HG02840 (cell line): ENCODE results near the gene UGT2A2.
"Not testable (repeated sequence)": the region's sequence is repeated elsewhere in the genome, so short reads cannot be mapped to it uniquely, and the experiment has no call there.

Source experiments
- ATAC-seq: cut with Tn5 transposase; IDR thresholded peaks from one replicate; pipeline ENCODE4 v1.9.1; 2021; ENCODE audit warnings: mild to moderate bottlenecking, moderate library complexity, moderate number of reproducible peaks; ENCODE audit not compliant: unreplicated experiment, low FRiP score

Gene UGT2A2

DNA sequence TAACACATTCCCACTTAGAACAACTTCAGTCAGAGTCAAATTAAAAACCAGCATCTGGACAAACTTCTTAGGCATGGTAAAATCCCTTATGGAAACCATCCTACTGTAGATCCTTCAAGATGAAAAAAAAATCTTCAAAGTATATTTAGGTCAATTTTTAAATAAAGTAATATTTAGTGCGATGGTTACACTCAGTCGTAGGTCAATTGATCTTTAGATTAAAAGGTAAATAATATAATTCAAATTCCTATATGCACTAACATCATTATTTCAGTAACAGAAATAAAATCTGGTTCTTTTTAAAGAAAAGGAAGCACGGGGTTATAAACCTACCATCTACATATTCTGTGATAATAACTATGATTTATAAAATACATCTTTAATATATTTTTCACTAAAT lies at the start of gene UGT2A2:
Gene UGT2A2, minus strand, starts transcription at position 101 of the 400 bp plus-strand sequence. Its CDS starts 2 bp downstream, at position 99.
- no peak for ATAC-seq

DNA sequence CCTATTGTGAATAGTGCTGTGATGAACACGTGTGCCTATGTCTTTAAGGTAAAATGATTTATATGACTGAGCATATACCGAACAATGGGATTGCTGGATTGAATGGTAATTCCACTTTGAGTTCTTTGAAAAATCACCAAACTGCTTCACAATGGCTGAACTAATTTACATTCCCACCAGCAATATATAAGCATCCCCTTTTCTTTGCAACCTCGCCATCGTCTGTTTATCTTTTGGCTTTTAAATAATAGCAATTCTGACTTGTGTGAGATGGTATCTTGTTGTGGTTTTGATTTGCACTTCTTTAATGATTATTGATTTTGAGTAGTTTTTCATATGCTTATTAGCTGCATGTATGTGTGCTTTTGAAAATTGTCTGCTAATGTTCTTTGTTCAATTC lies 45.4 kb upstream of the UGT2A2 start:
- no peak for ATAC-seq

DNA sequence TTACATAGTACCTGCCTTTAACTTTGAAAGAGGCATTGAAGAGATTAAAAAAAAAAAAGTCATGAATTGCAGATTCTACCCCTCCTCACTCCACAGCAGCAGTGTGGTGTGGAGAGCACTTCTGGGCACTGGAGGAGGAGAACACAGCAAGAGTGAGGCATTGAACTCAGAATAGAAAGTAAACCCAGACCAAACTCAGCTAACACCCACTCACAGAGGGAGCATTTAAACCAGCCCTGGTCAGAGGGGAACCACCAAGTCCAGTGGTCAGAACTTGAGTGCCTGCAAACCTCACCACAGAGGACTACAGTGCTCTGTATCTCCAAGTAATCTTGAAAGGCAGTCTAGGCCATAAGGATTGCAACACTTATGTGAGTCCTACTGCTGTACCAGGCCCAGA lies 29.2 kb upstream of the UGT2A2 start:
- ATAC-seq: no peak

DNA sequence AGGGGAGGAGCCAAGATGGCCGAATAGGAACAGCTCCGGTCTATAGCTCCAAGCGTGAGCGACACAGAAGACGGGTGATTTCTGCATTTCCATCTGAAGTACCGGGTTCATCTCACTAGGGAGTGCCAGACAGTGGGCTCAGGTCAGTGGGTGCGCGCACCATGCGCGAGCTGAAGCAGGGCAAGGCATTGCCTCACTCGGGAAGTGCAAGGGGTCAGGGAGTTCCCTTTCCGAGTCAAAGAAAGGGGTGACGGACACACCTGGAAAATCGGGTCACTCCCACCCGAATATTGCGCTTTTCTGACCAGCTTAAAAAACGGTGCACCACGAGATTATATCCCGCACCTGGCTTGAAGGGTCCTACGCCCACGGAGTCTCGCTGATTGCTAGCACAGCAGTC lies 24.6 kb upstream of the UGT2A2 start:
- ATAC-seq: not testable (repeated sequence)

DNA sequence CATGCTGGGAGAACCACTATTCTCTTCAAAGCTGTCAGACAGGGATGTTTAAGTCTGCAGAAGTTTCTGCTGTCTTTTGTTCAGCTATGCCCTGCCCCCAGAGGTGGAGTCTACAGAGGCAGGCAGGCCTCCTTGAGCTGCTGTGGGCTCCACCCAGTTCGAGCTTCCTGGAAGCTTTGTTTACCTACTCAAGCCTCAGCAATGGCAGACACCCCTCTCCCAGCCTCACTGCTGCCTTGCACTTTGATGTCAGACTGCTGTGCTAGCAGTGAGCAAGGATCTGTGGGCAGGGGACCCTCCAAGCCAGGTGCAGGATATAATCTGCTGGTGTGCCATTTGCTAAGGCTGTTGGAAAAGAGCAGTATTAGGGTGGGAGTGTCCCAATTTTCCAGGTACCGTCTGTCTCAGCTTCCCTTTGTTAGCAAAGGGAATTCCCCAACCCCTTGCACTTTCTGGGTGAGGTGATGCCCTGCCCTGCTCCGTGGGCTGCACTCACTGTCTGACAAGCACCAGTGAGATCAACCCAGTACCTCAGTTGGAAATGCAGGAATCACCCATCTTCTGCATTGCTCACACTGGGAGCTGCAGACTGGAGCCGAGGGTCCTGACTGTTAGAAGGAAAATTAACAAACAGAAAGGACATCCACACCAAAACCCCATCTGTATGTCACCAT lies 21.8 kb upstream of the UGT2A2 start:
- not testable (repeated sequence) for ATAC-seq

DNA sequence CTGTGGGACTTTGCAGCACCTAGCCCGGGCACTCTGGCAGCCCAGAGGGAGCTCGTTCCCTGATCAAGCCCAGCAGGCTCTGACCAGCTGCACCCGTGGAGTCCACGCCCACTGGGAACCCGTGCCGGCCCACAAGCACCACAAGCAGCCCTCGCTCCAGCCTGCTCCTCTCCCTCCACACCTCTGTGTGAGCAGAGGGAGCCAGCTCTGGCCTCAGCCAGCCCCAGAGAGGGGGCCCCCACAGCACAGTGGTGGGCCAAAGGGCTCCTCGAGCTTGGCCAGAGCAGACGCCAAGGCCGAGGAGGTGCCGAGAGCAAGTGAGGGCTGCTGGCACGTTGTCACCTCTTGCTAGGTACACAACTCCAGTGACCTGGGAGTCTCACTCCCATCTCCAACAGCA lies 18.7 kb upstream of the UGT2A2 start:
- no peak for ATAC-seq

DNA sequence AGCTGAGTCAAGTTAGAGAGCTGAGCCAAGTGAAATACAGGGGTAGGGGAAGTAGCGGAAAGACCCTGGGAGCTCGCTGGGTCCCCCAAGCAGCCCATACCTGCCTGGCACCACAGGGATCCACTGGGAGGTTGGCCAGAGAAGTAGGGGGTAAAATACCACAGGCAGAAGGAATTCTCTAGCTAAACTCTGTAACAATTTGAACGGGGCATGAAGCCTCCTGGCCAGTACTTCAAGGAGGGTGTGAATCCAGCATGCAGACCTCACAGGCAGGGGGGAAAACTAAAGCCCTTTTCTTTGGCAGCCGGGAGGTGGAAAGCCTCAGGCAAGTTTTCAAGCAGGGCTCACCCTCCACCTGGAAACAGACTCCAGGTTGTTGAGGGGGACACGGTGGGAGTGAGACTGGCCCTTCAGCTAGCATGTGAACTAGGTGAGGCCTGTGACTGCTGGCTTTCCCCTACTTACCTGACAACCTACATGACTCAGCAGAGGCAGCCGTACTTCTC lies 17.3 kb upstream of the UGT2A2 start:
- ATAC-seq: no peak

DNA sequence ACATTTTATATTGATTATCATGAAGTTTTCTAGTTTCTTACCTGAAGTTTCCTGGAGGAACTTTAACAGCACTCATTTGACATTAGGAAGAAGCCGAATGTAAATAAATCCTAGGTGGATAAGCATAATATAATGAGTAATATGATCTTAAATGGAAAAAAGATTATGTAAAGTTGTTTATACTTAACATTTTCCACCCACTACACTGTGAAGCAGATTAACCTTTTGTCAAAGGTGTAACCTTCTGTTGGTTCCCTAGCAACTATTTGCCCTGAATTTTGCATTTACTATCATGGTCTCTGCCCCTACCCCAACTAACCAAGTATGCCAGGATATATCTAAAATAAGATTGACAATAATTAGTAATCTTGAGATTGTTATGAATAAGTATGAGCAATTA lies 13.7 kb upstream of the UGT2A2 start, which contains the start of gene UGT2A1:
Gene UGT2A1, minus strand, starts transcription at position 101 of the 400 bp plus-strand sequence. CDS start 5,603 bp downstream, outside the sequence.
- no peak for ATAC-seq

DNA sequence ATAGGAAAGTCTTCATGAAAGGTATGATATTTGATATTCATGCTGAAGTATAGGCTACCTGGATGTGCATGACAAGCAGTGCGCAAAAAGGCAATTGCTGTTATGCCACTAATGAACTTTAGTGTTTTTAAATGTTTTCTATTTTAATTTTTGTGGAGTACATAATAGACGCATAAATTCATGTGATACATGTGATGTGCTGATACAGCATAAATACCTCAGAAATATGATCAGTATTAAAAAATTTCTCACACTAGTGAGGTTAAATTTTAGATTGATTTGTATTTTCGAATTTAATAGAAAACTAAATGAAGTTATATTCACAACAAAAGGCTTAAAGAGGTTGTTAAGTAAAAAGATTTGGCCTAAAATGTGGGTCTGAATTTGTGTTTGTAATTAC lies 11.4 kb upstream of the UGT2A2 start:
- no peak for ATAC-seq

DNA sequence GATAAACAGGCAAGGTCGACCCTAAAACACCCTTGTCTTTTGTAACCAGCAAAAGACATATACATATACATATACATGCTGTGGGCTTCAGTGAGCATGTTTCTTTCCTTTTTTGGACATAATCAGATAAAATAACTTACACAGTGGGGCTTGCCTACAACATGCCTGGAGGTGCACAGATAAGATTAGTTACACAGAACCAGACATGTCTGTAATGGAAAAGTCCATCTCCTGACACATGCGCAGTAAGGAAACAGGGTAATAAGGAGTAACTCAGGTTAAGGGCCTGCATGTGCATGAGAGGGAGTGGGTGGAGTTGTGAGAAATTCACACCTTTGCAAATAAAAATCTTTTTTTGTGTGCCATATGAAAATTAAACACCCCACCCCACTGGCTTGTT lies 10.2 kb upstream of the UGT2A2 start:
- ATAC-seq: no peak

DNA sequence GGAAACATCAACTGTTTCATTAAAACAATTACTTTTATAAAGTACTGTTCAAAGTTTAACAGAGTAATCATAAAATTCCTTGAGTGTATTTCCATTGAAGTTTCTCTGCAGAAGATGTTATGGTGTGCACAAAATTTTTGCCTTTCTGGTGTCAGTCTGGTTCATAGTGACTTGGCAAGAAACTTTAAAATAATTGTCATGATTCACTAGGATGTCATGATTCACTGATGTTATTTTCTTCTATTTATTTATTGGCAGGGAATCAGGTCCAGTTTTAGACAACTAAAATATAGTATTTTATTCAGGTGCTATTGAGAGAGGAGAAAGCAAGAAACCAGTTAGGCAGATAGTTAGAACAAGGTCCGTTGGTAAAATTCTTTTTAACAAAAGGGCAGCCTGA lies 9.8 kb upstream of the UGT2A2 start:
- ATAC-seq: no peak

DNA sequence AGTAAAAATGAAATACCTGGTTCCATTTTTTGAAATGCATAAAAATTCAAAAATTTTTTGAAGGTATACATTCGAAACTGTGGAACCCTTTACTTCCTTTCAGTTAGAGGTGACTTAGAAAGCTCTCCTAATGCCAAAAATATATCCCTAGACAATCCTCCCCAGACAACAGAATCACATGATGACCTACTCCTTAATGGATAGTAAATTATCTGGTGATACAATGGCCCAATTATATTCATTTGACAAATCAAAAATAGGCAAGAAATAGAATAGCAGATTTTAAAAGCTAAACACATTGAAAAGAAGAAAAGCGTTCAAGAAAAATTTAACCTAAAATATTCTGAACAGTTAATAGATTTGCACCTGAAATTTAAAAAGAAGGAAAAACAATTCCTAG lies 3.5 kb upstream of the UGT2A2 start:
- no peak for ATAC-seq

DNA sequence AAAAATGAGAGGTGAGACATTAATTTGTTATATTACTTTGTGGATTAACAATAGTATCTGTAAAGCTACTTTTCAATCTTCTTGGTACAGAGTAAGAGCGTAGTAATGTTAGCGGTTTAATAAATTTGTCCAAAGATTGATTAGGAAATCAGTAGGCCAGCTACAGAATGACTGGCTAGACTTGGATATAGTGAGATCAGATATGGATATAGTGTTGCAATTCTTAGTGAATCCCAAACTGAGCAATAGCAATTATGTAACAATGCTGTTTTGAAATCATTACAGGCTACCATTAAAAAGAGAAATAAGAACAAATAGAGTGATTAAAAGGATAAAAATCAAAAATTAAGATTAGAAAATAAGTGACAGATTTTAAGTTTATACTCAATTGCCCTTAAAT lies 847 bp upstream of the UGT2A2 start:
- no peak for ATAC-seq

DNA sequence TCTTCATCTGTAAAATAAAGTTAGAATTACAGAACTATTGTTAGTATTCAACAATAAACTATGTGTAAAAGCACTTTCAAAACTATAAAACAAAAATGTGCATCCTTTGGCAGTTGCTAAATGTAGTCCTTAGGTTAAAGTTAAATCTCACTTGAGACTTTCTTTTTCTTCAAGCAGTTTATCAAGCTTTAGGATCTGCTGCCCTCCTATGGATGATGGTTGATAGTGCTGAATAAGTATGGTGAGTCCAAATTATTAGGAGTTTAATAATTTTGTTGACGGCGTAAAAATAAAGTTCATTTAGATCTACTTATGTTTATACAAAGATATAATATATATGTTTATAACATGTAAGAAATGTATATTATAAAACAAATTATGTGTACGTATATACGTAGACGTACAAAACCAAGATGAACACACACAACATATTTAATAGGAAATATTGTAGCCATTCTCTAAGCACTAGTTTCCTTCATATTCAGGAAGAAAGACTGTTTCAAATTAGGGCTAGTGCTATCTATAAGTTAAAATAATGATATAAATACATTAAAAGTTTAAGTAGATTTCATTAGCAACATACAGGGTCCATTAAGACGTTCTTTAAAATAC lies 22.3 kb downstream of the UGT2A2 start:
- ATAC-seq: no peak

DNA sequence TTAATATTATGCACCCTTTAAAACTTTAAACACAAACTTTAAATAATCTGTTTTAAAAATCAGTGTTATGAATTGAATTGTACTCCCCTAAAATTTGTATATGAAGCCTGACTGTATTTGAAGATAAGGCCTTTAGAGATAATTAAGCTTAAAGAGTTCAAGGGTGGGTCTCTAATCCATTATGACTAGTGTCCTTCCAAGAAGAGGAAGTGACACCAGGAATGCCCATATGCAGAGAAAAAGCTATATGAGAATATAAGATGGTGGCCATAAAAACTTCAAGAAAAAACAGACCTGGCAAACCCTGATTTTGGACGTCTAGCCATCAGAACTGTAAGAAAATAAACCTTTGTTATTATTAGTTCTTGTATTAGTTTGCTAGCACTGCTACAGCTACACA lies 29.0 kb downstream of the UGT2A2 start:
- no peak for ATAC-seq

DNA sequence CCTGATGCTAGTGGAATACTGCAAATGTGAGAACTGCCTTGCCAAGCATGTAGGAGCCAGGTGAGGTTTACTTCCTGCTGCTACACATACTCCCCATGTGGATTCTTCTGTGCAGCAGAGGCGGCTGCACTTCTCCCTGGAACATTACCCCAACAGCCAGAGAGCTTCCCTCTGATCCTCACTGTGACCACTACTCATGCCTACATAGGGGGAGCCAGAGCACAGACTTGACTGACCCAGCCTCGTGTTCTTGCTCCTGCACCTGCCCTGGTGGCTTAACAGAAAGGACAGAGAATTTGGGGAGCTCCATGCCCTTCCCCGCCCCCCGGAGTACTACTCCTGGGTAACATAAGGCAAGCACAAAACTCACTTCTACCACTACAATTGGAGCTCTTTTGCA lies 38.4 kb downstream of the UGT2A2 start:
- no peak for ATAC-seq

DNA sequence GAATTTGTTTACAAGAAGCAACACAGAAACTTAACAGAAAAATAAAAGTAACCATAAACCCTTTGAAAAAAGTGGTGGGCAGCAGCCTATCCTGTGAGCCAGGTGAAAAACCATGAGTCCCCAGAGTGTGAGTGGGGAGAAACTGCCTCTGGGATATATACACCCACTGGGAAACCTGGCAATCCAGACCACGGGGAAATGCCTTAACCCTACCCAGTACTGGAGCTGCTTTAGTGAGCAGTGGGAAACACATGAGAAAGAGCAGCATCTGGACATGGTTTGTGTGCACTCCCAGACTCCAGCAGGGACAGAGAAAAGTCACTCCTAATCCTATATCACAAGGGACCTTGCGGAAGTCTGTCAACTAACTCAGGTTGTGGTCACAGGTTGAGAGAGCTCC lies 39.4 kb downstream of the UGT2A2 start:
- no peak for ATAC-seq

DNA sequence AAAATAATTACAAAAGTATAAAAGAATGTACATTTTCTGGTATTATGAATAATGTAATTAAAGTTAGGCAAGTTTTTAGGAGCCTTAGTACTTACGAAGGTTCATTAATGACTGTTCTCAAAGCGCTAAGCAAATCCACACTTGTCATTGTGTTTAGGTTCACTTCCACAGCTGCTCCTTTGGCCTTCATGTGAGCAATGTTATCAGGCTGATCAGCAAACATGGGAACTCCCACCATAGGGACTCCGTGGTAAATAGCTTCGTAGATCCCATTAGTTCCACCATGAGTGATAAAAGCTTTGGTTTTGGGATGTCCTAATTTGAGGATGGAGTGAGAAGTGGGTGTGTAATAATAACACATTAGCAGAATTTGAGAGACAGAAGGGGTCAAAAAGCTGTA lies 45.1 kb downstream of the UGT2A2 start:
- no peak for ATAC-seq

DNA sequence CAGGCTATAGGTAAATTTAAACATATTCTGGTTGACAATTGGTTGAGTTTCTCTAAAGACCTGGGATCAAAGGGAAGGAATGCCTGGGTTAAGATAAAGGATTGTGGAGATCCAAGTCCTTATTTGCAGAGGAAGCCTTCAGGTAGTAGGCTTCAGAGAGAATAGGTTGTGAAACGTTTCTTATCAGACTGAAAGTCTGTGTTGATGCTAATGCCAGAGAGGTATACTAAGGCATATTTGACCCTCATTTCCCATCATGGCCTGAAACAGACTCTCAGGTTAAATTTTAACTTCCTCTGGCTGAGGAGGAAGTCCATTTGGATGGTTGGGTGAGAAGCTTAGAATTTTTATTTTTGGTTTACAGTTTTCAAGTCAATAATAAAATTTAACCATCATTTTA lies 48.1 kb downstream of the UGT2A2 start:
- no peak for ATAC-seq

DNA sequence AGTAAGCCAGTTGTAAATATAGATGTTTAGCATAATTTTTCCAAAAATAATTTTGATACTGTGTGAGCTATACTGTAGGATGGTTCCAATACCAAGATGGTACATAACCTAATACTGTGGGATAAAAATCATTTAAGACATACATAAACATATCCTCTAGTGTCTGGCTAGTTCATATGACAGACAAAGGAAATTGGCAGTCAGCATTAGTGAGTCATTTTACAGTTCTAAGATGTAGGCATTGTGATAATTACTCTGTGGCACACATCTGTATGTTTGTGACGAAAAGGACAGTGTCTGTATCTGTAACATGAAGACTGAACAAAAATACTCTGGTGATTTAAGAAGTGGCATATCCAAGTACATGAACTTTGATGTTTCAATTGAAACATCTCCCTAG lies 49.6 kb downstream of the UGT2A2 start:
- no peak for ATAC-seq

DNA sequence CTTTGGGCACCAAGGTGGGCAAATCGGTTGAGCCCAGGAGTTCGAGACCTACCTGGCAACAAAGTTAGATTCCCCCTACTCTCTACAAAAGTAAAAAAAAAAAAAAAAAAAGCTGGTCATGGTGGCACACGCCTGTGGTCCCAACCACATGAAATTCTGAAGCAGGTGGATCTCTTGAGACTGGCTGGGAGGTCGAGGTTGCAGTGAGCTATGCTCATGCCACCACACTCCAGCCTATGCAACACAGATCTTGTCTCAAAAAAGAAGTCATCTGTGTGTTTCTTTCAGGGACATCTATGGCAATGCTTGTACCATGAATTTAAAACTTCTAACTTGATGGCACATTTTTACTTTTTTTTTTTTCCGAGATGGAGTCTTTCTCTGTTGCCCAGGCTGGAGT lies 55.3 kb downstream of the UGT2A2 start:
- no peak for ATAC-seq

DNA sequence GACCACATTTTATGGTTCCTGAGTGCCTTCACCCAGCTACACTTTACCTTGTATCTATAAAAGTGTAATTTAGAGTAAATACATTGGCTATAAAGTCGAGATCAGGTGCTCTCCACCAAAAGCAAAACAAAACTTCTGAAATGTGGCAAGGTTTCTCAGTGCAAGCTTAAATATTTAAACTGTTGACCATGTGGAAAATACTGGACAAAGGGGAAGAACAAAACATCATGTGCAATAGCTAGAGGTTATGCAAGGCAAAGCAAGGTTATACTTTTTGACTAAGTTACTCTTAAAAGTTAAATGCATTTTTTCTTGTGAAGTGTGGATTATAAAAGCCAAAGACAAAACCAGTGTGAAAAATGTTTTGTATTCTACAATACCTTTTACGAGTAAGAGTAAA lies 55.9 kb downstream of the UGT2A2 start:
- no peak for ATAC-seq
